K562 (cell line): Measurements from ENCODE around the gene GDF15. TPM values are rescaled to one million over a fixed set of nuclear protein-coding genes. Genes with fewer than 3 reads are reported as not detected.
A peak's percentile ranks its signal among the peaks of the same experiment; 100 is the strongest.

ENCODE experiments used
- DLX4 ChIP-seq: fragments of 250-450 bp; sonication (Bioruptor Pico); IDR thresholded peaks from 2 replicates; pipeline ENCODE4 v1.6.1; 2021; ENCODE audit warnings: mild to moderate bottlenecking
- ETV1 ChIP-seq: fragments of 450-650 bp; conservative IDR thresholded peaks from 2 replicates; pipeline ENCODE4 v1.6.1; 2016; ENCODE audit warnings: missing genetic modification characterization, control low read depth, low read depth, missing compliant biosample characterization
- GABPB2 ChIP-seq: fragments of 250-450 bp; sonication (Bioruptor Pico); conservative IDR thresholded peaks from 2 replicates; pipeline ENCODE4 v1.5.1; 2021; ENCODE audit warnings: mild to moderate bottlenecking
- HDAC1 ChIP-seq, 2 experiments: fragments of 450-650 bp; IDR thresholded peaks; 2 replicates each; pipeline ENCODE4 v1.6.1; 2016 to 2017; ENCODE audit warnings: inconsistent platforms in 1 of 2, mild to moderate bottlenecking in 1 of 2, moderate library complexity in 1 of 2
- HNRNPLL ChIP-seq: fragments of 200-400 bp; formaldehyde crosslinking; IDR thresholded peaks from 2 replicates; pipeline ENCODE4 v1.6.1; 2017; ENCODE audit warnings: low read length, low read depth, mild to moderate bottlenecking; ENCODE audit not compliant: poor library complexity, severe bottlenecking
- MEIS2 ChIP-seq: fragments of 450-650 bp; IDR thresholded peaks from 2 replicates; pipeline ENCODE4 v1.6.1; 2014; ENCODE audit warnings: mild to moderate bottlenecking; ENCODE audit not compliant: partially characterized antibody
- PHF8 ChIP-seq: fragments of 200-600 bp; sonication (generic); IDR thresholded peaks from 2 replicates; pipeline ENCODE4 v1.6.1; 2012; ENCODE audit warnings: mixed run types, mild to moderate bottlenecking, inconsistent platforms, low read length, moderate library complexity, borderline replicate concordance
- RFX7 ChIP-seq: fragments of 250-450 bp; sonication (Bioruptor Pico); IDR thresholded peaks from 2 replicates; pipeline ENCODE4 v1.5.1; 2021; ENCODE audit warnings: mild to moderate bottlenecking
- SRSF7 ChIP-seq: fragments of 200-400 bp; formaldehyde crosslinking; optimal IDR thresholded peaks from 2 replicates; pipeline ENCODE3; 2017; ENCODE audit warnings: mild to moderate bottlenecking, low read depth, low read length
- SRSF9 ChIP-seq: fragments of 200-400 bp; formaldehyde crosslinking; IDR thresholded peaks from 2 replicates; pipeline ENCODE4 v1.6.1; 2017; ENCODE audit warnings: low read depth, low read length, borderline replicate concordance
- YY1 ChIP-seq, 3 experiments: IDR thresholded peaks; 2 replicates each; pipeline ENCODE4 v1.6.1; 2011; ENCODE audit warnings: low read length in 2 of 3, mild to moderate bottlenecking in 2 of 3, moderate library complexity in 2 of 3, borderline replicate concordance in 1 of 3, control low read depth in 1 of 3, low read depth in 1 of 3; ENCODE audit not compliant: insufficient read depth in 3 of 3, insufficient replicate concordance in 2 of 3, control insufficient read depth in 1 of 3, insufficient read length in 1 of 3; ENCODE audit errors: extremely low read depth in 1 of 3
- ZKSCAN8 ChIP-seq: fragments of 200-800 bp; sonication (Bioruptor generic); IDR thresholded peaks from 2 replicates; pipeline ENCODE4 v1.6.1; 2016; ENCODE audit warnings: missing genetic modification characterization, missing compliant biosample characterization
- ZNF431 ChIP-seq: sonication (generic); formaldehyde crosslinking; IDR thresholded peaks from 2 replicates; pipeline ENCODE4 v1.8.0; 2022; ENCODE audit warnings: mild to moderate bottlenecking, missing genetic modification reagents
- ZZZ3 ChIP-seq: fragments of 450-650 bp; IDR thresholded peaks from 2 replicates; pipeline ENCODE4 v1.6.1; 2016; ENCODE audit warnings: antibody characterized with exemption, mild to moderate bottlenecking, moderate library complexity
- polyA plus RNA-seq, 8 experiments: library from polyadenylated mRNA; depleted of rRNA in 4 of 8; stranded (reverse) in 5 of 8; unstranded in 3 of 8; fragments of >200 nt; fragmentation: Nextera tagmentation in 2 of 8; fragmentation: Illumina TruSeq in 1 of 8; extraction: Ambion mirVana in 2 of 8; extraction: Trizol in 1 of 8; gene quantifications; 2 replicates each; pipeline versions ENCODE4 v1.2.1 to v1.2.3, GENCODE V29; 2011 to 2014; ENCODE audit warnings: inconsistent platforms in 1 of 8, missing spikeins in 1 of 8
- total RNA-seq, 7 experiments: library from RNA; depleted of rRNA in 6 of 7; stranded (reverse); fragments of >200 nt in 6 of 7; fragmentation: Illumina TruSeq in 2 of 7; extraction: Trizol in 2 of 7; gene quantifications; 2 replicates each; pipeline versions ENCODE4 v1.2.1 to v1.2.3, GENCODE V29; 2011 to 2021; ENCODE audit warnings: low replicate concordance in 1 of 7
- TF ChIP-seq, protein P1 (sequence below), 2 experiments: fragments of 450-650 bp; IDR thresholded peaks; 2 replicates each; pipeline ENCODE4 v1.6.1; 2016; ENCODE audit warnings: mild to moderate bottlenecking in 2 of 2, borderline replicate concordance in 1 of 2, low read depth in 1 of 2, moderate library complexity in 1 of 2
- TF ChIP-seq, protein P2 (sequence below), 2 experiments: fragments of 250-450 bp in 1 of 2; fragments of 450-650 bp in 1 of 2; sonication (Bioruptor Pico) in 1 of 2; IDR thresholded peaks; 2 replicates each; pipeline versions ENCODE4 v1.6.1 to v1.8.0; 2016 to 2021; ENCODE audit warnings: mild to moderate bottlenecking in 2 of 2, moderate library complexity in 2 of 2, missing compliant biosample characterization in 1 of 2, missing genetic modification characterization in 1 of 2

GDF15 gene
- total and polyA plus RNA-seq, 9 of the 15 experiments (the other 6 are each of a cell fraction or from before 2014, with no cell fraction given) = 2.3 to 82.4 (median 12.5) TPM

DNA sequence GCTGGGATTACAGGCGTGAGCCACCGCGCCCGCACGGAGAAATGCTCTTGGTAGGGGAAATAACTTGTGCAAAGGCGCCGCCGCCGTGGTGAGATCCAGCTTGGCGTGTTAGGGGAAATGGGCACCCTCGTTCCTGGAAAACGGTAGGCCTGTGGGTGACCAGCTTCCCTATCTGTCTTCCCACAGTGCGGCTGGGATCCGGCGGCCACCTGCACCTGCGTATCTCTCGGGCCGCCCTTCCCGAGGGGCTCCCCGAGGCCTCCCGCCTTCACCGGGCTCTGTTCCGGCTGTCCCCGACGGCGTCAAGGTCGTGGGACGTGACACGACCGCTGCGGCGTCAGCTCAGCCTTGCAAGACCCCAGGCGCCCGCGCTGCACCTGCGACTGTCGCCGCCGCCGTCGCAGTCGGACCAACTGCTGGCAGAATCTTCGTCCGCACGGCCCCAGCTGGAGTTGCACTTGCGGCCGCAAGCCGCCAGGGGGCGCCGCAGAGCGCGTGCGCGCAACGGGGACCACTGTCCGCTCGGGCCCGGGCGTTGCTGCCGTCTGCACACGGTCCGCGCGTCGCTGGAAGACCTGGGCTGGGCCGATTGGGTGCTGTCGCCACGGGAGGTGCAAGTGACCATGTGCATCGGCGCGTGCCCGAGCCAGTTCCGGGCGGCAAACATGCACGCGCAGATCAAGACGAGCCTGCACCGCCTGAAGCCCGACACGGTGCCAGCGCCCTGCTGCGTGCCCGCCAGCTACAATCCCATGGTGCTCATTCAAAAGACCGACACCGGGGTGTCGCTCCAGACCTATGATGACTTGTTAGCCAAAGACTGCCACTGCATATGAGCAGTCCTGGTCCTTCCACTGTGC, 2.4 kb downstream of the GDF15 start (continued):
- TF ChIP-seq, protein P1, sequence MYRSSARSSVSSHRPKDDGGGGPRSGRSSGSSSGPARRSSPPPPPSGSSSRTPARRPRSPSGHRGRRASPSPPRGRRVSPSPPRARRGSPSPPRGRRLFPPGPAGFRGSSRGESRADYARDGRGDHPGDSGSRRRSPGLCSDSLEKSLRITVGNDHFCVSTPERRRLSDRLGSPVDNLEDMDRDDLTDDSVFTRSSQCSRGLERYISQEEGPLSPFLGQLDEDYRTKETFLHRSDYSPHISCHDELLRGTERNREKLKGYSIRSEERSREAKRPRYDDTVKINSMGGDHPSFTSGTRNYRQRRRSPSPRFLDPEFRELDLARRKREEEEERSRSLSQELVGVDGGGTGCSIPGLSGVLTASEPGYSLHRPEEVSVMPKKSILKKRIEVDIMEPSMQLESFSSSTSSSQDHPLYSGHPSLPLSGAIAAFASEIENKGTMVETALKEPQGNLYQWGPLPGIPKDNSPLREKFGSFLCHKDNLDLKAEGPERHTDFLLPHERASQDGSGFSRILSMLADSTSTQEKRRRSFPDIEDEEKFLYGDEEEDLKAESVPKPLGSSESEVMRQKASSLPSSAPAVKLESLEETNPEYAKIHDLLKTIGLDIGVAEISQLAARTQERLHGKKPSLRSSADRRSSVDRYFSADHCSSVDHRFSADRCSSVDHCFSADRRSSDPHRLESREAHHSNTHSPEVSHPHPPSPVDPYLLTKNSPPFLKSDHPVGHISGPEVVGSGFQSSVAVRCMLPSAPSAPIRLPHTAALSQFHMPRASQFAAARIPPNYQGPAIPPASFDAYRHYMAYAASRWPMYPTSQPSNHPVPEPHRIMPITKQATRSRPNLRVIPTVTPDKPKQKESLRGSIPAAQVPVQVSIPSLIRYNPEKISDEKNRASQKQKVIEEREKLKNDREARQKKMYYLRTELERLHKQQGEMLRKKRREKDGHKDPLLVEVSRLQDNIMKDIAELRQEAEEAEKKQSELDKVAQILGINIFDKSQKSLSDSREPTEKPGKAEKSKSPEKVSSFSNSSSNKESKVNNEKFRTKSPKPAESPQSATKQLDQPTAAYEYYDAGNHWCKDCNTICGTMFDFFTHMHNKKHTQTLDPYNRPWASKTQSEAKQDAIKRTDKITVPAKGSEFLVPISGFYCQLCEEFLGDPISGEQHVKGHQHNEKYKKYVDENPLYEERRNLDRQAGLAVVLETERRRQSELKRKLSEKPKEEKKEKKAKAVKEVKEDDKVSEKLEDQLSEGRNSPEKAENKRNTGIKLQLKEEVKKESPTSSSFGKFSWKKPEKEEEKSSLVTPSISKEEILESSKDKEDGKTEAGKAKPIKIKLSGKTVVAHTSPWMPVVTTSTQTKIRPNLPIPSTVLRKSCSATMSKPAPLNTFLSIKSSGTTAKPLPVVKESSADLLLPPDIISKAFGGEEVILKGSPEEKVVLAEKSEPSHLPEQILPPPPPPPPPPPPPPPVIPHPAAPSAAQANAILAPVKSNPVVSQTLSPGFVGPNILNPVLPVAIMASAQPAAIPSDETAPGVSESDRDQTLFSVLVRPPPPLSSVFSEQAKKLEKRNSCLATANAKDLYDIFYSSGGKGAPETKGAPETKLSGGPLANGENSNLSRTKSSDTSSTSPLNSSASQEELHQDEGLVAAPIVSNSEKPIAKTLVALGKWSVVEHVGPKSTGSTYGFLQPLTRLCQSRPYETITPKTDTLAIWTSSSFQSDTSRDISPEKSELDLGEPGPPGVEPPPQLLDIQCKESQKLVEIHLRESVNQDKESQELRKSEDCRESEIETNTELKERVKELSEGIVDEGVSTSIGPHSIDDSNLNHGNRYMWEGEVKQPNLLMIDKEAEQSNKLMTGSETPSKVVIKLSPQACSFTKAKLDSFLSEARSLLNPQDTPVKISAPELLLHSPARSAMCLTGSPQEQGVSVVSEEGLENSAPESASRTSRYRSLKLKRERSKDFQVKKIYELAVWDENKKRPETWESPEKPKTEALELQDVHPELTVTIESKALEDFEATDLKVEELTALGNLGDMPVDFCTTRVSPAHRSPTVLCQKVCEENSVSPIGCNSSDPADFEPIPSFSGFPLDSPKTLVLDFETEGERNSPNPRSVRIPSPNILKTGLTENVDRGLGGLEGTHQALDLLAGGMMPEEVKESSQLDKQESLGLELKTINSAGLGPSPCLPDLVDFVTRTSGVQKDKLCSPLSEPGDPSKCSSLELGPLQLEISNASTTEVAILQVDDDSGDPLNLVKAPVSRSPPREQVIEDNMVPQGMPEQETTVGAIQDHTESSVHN (IDR thresholded peaks at IDR 0.05; ENCODE audit: borderline replicate concordance in 1 of 2, low read depth in 1 of 2) = no peak
- TF ChIP-seq SRSF9 (no peak), DLX4 (CRISPR knock-in tag) (no peak), YY1 (IDR thresholded peaks at IDR 0.05; ENCODE audit: borderline replicate concordance in 1 of 3, control insufficient read depth in 1 of 3, extremely low read depth in 1 of 3, insufficient read depth in 3 of 3, insufficient read length in 1 of 3, insufficient replicate concordance in 2 of 3, low read depth in 1 of 3, low read length in 2 of 3) (peak in 2 of 3 experiments; percentile 34 to 62), GABPB2 (no peak; the same call in 1 of the 2 replicates), SRSF7 (no peak), ETV1 (tag) (no peak), HDAC1 (IDR thresholded peaks at IDR 0.05) (peak in 1 of 2 experiments; percentile 75; a peak in 2 of 4 replicates), HNRNPLL (no peak), ZNF431 (CRISPR knock-in tag) (peak; percentile 86; the same call in 1 of the 2 replicates), ZKSCAN8 (CRISPR knock-in tag) (no peak), ZZZ3 (no peak), RFX7 (CRISPR knock-in tag) (no peak), PHF8 (peak; percentile 31; the same call in 1 of the 2 replicates), MEIS2 (peak; percentile 30)
- TF ChIP-seq, protein P2, sequence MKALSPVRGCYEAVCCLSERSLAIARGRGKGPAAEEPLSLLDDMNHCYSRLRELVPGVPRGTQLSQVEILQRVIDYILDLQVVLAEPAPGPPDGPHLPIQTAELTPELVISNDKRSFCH (CRISPR knock-in tag; IDR thresholded peaks at IDR 0.05) = no peak
- TF ChIP-seq, protein P2 (tag; IDR thresholded peaks at IDR 0.05) = peak; percentile 79; the same call in 1 of the 2 replicates
